ENCODE data around the gene UBXN4.
A peak's percentile ranks its signal among the peaks of the same experiment; 100 is the strongest.

DNA sequence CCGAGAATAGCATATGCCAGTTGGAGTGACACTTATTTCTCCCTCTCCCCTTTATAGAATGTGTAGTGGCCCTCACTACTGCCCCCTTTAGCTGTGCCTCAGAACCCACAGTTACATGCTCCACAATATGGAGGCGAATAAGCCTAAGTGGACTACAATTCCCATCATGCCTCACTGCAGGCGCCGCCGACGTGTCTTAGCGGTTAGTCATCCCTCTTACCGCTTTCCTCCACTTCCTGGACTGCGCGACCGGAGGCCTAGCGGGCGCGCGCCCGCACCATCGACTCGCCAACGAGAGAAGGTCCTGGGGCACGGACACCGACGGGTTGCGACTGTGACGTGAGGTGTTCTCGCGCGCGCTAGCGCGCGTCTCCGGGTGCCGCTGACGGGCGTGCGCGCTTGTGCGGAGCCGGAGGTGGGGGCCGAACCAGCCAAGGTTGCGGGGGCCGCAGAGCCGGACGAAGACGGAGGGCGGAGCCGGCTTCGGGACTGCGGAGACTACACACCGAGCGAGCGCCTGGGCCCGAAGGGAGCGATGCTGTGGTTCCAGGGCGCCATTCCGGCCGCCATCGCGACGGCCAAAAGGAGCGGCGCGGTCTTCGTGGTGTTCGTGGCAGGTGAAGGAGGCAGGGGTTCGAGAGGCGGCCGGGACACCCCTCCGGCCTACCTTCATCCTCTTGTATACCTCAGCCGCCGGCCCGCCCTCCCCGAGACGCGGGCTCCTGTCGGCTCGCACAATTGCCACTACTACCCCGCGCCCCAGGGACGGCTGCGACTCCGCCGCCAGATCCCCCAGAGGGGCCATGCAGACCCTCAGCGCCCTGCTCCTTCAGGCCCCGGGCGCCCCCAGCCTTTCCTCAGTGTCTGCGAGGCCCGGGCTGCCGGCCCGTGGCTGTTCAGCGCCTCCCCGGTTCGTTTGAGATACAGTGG is at the start of gene UBXN4:
- TF ChIP-seq, protein P1, sequence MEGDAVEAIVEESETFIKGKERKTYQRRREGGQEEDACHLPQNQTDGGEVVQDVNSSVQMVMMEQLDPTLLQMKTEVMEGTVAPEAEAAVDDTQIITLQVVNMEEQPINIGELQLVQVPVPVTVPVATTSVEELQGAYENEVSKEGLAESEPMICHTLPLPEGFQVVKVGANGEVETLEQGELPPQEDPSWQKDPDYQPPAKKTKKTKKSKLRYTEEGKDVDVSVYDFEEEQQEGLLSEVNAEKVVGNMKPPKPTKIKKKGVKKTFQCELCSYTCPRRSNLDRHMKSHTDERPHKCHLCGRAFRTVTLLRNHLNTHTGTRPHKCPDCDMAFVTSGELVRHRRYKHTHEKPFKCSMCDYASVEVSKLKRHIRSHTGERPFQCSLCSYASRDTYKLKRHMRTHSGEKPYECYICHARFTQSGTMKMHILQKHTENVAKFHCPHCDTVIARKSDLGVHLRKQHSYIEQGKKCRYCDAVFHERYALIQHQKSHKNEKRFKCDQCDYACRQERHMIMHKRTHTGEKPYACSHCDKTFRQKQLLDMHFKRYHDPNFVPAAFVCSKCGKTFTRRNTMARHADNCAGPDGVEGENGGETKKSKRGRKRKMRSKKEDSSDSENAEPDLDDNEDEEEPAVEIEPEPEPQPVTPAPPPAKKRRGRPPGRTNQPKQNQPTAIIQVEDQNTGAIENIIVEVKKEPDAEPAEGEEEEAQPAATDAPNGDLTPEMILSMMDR (IDR thresholded peaks at IDR 0.05) = peak; percentile 35
- no peak for TF ChIP-seq EZH2 (IDR thresholded peaks at IDR 0.05; ENCODE audit: borderline replicate concordance, insufficient read depth, low read depth, low read length, poor library complexity, severe bottlenecking)
